AG04450 (cell line): ENCODE data around the gene TMEM269. TPM values are rescaled to one million over a fixed set of nuclear protein-coding genes. Genes with fewer than 3 reads are reported as not detected.

Experiments
- CTCF ChIA-PET: fragments of 300-600, 350-600 bp; formaldehyde crosslinking; extraction: SDS; loops from one replicate; lab custom pipeline; 2022; ENCODE audit warnings: antibody characterized with exemption, inconsistent platforms; lab: Charles Lee
- POLR2A ChIA-PET: fragments of 350-600 bp; formaldehyde crosslinking; extraction: SDS; loops from one replicate; lab custom pipeline; 2021; ENCODE audit warnings: antibody characterized with exemption, inconsistent platforms; lab: Yijun Ruan, JAX
- DNase-seq: peaks from one replicate; pipeline ENCODE4 v3.0.0-alpha.2; 2011; ENCODE audit warnings: low read depth, low spot score
- H3K27ac ChIP-seq: one replicate; pipeline ENCODE4 v1.5.1; 2012; ENCODE audit warnings: low read depth, low read length, control low read depth
- H3K27me3 ChIP-seq: one replicate; pipeline ENCODE4 v1.6.0; 2012; ENCODE audit warnings: low read length; ENCODE audit not compliant: control insufficient read depth, insufficient read depth
- H3K4me3 ChIP-seq: 2 replicates; pipeline ENCODE4 v1.5.1; 2011; ENCODE audit warnings: mild to moderate bottlenecking, low read depth, low read length, control low read depth
- H3K9me3 ChIP-seq: 2 replicates; pipeline ENCODE4 v1.5.1; 2012; ENCODE audit warnings: low read length; ENCODE audit not compliant: control insufficient read depth, insufficient read depth
- polyA plus RNA-seq: library from polyadenylated mRNA; depleted of rRNA; stranded (reverse); fragments of >200 nt; gene quantifications from 2 replicates; pipeline ENCODE4 v1.2.3, GENCODE V29; 2011
- TF ChIP-seq, protein P1 (sequence below): IDR thresholded peaks from 2 replicates; pipeline ENCODE4 v1.5.1; 2011; ENCODE audit warnings: low read depth, low read length, control low read depth, inconsistent platforms

Gene TMEM269
- polyA plus RNA-seq, 1 experiment: 0.04 TPM

DNA sequence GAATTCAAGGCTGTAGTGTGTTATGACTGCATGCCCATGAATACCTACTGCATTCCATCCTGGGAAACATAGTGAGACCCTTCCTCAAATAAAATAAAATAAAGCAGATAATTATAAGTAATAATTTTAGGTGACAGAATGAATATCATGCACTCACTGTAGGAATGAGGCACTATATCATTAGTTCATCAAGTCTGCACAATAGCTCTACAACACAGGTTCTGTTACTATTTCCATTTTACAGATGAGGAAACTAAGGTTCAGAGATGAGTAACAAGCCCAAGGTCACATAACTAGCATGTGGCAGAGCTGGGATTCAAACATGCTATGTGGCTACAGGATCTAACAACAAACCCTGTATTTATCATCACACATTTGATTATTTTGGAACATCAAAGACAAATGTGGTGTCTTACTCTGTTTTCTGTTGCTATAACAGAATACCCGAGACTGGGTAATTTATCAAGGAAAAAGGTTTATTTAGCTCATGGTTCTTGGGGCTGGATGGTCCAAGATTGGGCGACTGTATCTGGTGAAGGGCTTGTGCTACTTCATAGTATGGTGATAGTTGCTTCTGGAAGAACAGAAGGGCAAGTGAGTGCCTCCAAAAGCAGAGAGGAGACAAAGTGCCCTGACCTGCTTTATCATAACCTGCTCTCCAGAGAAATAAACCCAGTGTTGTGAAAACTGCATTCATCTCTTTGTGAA is 56.8 kb downstream of the TMEM269 start:
- CTCF ChIA-PET: no interaction called here
- TF ChIP-seq, protein P1, sequence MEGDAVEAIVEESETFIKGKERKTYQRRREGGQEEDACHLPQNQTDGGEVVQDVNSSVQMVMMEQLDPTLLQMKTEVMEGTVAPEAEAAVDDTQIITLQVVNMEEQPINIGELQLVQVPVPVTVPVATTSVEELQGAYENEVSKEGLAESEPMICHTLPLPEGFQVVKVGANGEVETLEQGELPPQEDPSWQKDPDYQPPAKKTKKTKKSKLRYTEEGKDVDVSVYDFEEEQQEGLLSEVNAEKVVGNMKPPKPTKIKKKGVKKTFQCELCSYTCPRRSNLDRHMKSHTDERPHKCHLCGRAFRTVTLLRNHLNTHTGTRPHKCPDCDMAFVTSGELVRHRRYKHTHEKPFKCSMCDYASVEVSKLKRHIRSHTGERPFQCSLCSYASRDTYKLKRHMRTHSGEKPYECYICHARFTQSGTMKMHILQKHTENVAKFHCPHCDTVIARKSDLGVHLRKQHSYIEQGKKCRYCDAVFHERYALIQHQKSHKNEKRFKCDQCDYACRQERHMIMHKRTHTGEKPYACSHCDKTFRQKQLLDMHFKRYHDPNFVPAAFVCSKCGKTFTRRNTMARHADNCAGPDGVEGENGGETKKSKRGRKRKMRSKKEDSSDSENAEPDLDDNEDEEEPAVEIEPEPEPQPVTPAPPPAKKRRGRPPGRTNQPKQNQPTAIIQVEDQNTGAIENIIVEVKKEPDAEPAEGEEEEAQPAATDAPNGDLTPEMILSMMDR: no peak
- POLR2A ChIA-PET: no interaction called here
- Histone ChIP-seq H3K9me3 (peaks cover 1% of the 10 kb centered on the region; the same call in 1 of the 2 replicates), H3K4me3 (no peak overlapping the region), H3K27me3 (no peaks in the 10 kb centered on the region), H3K27ac (no peak overlapping the region)
- no peak for DNase-seq

DNA sequence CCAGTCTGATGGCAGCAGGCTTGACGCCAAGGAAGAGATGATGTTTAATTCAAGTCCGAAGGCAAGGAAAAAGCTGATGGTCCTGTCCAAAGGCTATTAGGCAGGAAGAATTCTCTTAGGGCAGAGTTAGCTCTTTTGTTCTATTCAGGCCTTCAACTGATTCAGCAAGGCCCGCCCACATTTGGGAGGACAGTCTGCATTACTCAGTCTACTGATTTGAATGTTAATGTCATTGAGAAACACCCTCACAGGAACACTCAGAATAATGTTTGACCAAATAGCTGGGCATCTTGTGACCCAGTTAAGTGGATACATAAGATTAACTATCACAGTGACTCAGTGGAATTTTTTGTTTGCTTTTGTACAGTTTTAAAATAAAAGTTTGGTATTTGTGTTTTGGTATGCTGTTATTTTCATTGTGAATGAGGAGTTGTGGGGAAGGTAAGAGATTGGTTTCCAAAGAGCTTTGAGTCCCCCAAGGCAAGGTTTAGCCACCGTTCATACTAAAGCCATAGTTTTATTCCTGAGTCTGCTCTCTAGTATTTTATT is 59.9 kb downstream of the TMEM269 start:
- no peak overlapping the region for H3K4me3 ChIP-seq
- H3K9me3 ChIP-seq: peaks cover 3% of the 10 kb centered on the region; the same call in 1 of the 2 replicates
- POLR2A ChIA-PET: interaction anchor here (0.6 to 3.0 kb wide), 2 partner anchors 28 to 153 kb away, joined by 4 to 16 read pairs; partner anchors contain the start of genes ERMAP and SVBP
- CTCF ChIA-PET: interaction anchor here (1.7 kb wide), 1 partner anchor 229 kb away, joined by 4 read pairs; no protein-coding TSS in a partner anchor
- TF ChIP-seq, protein P1: no peak
- no peaks in the 10 kb centered on the region for H3K27me3 ChIP-seq
- no peak overlapping the region for H3K27ac ChIP-seq
- no peak for DNase-seq

DNA sequence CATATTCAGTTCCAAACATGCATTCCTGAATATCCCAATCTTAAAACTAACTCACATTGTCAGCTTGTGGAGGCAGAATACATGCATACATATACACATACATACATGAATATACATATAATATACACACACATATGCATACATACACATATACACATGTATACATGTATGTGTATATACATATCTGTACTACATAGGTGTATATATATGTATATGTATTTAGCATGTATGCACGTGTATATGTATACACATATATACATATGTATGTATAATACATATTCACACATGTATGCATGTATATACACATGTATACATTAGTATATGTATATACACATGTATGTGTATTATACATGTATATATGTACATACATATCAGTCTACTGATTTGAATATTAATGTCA is 60.4 kb downstream of the TMEM269 start:
- no peak overlapping the region for H3K4me3 ChIP-seq
- TF ChIP-seq, protein P1: no peak
- POLR2A ChIA-PET: interaction anchor here (0.6 to 3.0 kb wide), 3 partner anchors 28 to 153 kb away, joined by 4 to 16 read pairs (median 7); partner anchors contain the start of genes C1orf50, ERMAP, P3H1 and SVBP
- CTCF ChIA-PET: interaction anchor here (1.0 to 2.1 kb wide), 4 partner anchors 17 to 228 kb away, joined by 4 to 14 read pairs (median 7); partner anchors contain the start of genes C1orf50 and P3H1
- H3K27me3 ChIP-seq: no peaks in the 10 kb centered on the region
- H3K9me3 ChIP-seq: peaks cover 3% of the 10 kb centered on the region; the same call in 1 of the 2 replicates
- no peak for DNase-seq
- no peak overlapping the region for H3K27ac ChIP-seq

DNA sequence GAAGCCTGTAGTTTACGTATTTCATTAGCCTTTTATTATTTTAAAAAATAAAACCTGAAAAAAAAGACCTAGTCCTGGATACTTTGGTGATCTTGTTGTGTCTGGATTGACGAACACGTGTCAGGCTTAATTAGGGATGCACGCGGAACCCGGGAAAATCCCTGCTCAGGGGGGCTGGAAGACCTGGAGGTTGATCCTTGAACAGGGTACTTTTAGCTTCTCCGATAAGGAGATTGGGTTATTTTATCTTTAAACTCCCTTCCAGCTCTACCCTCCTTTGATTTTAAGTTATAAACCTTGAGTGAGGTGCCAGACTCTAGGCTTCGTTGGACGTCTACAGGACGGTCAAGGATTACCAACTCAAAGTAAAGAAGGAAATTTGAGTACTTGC is 61.1 kb downstream of the TMEM269 start:
- H3K9me3 ChIP-seq: peaks cover 3% of the 10 kb centered on the region; the same call in 1 of the 2 replicates
- ChIA-PET CTCF (interaction anchor here (0.5 to 2.1 kb wide), 28 partner anchors 8 to 1157 kb away, joined by 3 to 18 read pairs (median 4); partner anchors contain the start of genes C1orf50 and P3H1), POLR2A (interaction anchor here (0.8 to 3.0 kb wide), 5 partner anchors 21 to 118 kb away, joined by 3 to 16 read pairs (median 4); partner anchors contain the start of genes C1orf50, ERMAP, P3H1 and SVBP)
- no peak for DNase-seq
- H3K27ac ChIP-seq: no peak overlapping the region
- TF ChIP-seq, protein P1: no peak
- H3K4me3 ChIP-seq: peak overlapping the region; percentile 95
- no peaks in the 10 kb centered on the region for H3K27me3 ChIP-seq
